Measurements from ENCODE around the gene COL13A1. TPM values are rescaled to one million over a fixed set of nuclear protein-coding genes. Genes with fewer than 3 reads are reported as not detected.

The COL13A1 gene
- total RNA-seq, 1 experiment from 2014 or later: 5.9 TPM

- H2AFZ ChIP-seq (ENCODE audit: low read depth, low read length, poor library complexity, severe bottlenecking): no peak overlapping the region
- no peaks in the 10 kb centered on the region for H3K79me2 ChIP-seq (ENCODE audit: insufficient read depth, low read length)
- H3K9me3 ChIP-seq (ENCODE audit: control insufficient read depth in 1 of 2, insufficient read depth in 1 of 2, low read depth in 1 of 2, low read length in 2 of 2): no peaks in the 10 kb centered on the region
- peaks cover 0 to 48% of the 10 kb centered on the region in 2 experiments; a peak in 2 of 4 replicates for H3K4me1 ChIP-seq (ENCODE audit: control insufficient read depth in 1 of 2, insufficient read depth in 2 of 2, low read length in 2 of 2)
- no peak overlapping the region for H3K27ac ChIP-seq (ENCODE audit: low read depth, low read length)
- no peak overlapping the region for H3K9ac ChIP-seq (ENCODE audit: low read length)
- no peak overlapping the region for H3K4me2 ChIP-seq (ENCODE audit: low read length)
- no peaks in the 10 kb centered on the region for H3K36me3 ChIP-seq (ENCODE audit: control insufficient read depth in 1 of 2, insufficient read depth in 2 of 2, low read length in 2 of 2)
- CTCF ChIA-PET: interaction anchor here (0.7 kb wide), 1 partner anchor 13 kb away, joined by 3 read pairs; no protein-coding TSS in a partner anchor
- no TSS peak for BruUV-seq (replicated peaks)
- H3K9me2 ChIP-seq (ENCODE audit: insufficient read depth): no peaks in the 10 kb centered on the region
- H4K20me1 ChIP-seq (ENCODE audit: insufficient read depth): no peaks in the 10 kb centered on the region
- H3K4me3 ChIP-seq (replicated peaks in 1 of 2; ENCODE audit: low read depth in 1 of 2, low read length in 2 of 2): no peak overlapping the region
- ATAC-seq (no peak), DNase-seq (ENCODE audit: low read depth, low spot score) (no peak)
- TF ChIP-seq FOSL1 (IDR thresholded peaks at IDR 0.05; ENCODE audit: low read depth) (no peak), ZBTB33 (IDR thresholded peaks at IDR 0.05; ENCODE audit: extremely low read depth, insufficient replicate concordance, low read length) (no peak)
- POLR2A ChIA-PET: no interaction called here
- RAD21 ChIA-PET (ENCODE audit: low non-redundant PET in 1 of 2, low total read pairs in 2 of 2, uncharacterized antibody in 2 of 2, unreplicated experiment in 2 of 2): no interaction called here
- H3K27me3 ChIP-seq (ENCODE audit: insufficient read depth, low read length): no peaks in the 10 kb centered on the region
- intact Hi-C loops (cut with micrococcal nuclease): no loop called here
These were observed 68.9 kb downstream of the COL13A1 start for GRCh38 chr10:69870591-69870990.

GRCh38 chr10:69871074-69871473, 69.4 kb downstream of the COL13A1 start:
- POLR2A ChIA-PET: no interaction called here
- intact Hi-C loops (cut with micrococcal nuclease): no loop called here
- ATAC-seq: no peak

More at GRCh38 chr10:69871074-69871473, 69.4 kb downstream of the COL13A1 start:
- no peak overlapping the region for H3K27ac ChIP-seq (ENCODE audit: low read depth, low read length)
- H3K4me1 ChIP-seq (ENCODE audit: control insufficient read depth in 1 of 2, insufficient read depth in 2 of 2, low read length in 2 of 2): peaks cover 0 to 43% of the 10 kb centered on the region in 2 experiments; a peak in 2 of 4 replicates
- no peak overlapping the region for H3K4me2 ChIP-seq (ENCODE audit: low read length)
- no peaks in the 10 kb centered on the region for H3K9me2 ChIP-seq (ENCODE audit: insufficient read depth)
- CTCF ChIA-PET: interaction anchor here (0.7 kb wide), 1 partner anchor 12 kb away, joined by 3 read pairs; no protein-coding TSS in a partner anchor
- no peak overlapping the region for H2AFZ ChIP-seq (ENCODE audit: low read depth, low read length, poor library complexity, severe bottlenecking)
- no peaks in the 10 kb centered on the region for H3K36me3 ChIP-seq (ENCODE audit: control insufficient read depth in 1 of 2, insufficient read depth in 2 of 2, low read length in 2 of 2)
- TF ChIP-seq SIN3A (IDR thresholded peaks at IDR 0.05; ENCODE audit: low read depth) (no peak), ZBTB33 (IDR thresholded peaks at IDR 0.05; ENCODE audit: extremely low read depth, insufficient replicate concordance, low read length) (no peak), CBX3 (IDR thresholded peaks at IDR 0.05; ENCODE audit: low read depth) (no peak), CTCF (IDR thresholded peaks at IDR 0.05 in 2 of 3, conservative IDR thresholded peaks at IDR 0.05 in 1 of 3; ENCODE audit: borderline replicate concordance in 1 of 3, insufficient read depth in 1 of 3, low read depth in 2 of 3, low read length in 2 of 3) (0 out of 6 replicates have a peak, but pooled peaks of 1 of the 3 experiments have one; percentile 11)
- no peaks in the 10 kb centered on the region for H3K79me2 ChIP-seq (ENCODE audit: insufficient read depth, low read length)
- no TSS peak for BruUV-seq (replicated peaks)
- no peak overlapping the region for H3K4me3 ChIP-seq (replicated peaks in 1 of 2; ENCODE audit: low read depth in 1 of 2, low read length in 2 of 2)
- no peak for DNase-seq (ENCODE audit: low read depth, low spot score)
- H4K20me1 ChIP-seq (ENCODE audit: insufficient read depth): no peaks in the 10 kb centered on the region
- H3K9me3 ChIP-seq (ENCODE audit: control insufficient read depth in 1 of 2, insufficient read depth in 1 of 2, low read depth in 1 of 2, low read length in 2 of 2): no peaks in the 10 kb centered on the region
- H3K9ac ChIP-seq (ENCODE audit: low read length): no peak overlapping the region
- H3K27me3 ChIP-seq (ENCODE audit: insufficient read depth, low read length): no peaks in the 10 kb centered on the region
- RAD21 ChIA-PET (ENCODE audit: low non-redundant PET in 1 of 2, low total read pairs in 2 of 2, uncharacterized antibody in 2 of 2, unreplicated experiment in 2 of 2): no interaction called here
